GM12864 (cell line): Measurements from ENCODE around the gene PARL.

Experiments
- DNase-seq: peaks from one replicate; pipeline ENCODE4 v3.0.0-alpha.2; 2011; ENCODE audit warnings: low read depth
- H3K4me3 ChIP-seq: 2 replicates; pipeline ENCODE4 v1.5.1; 2011; ENCODE audit warnings: mild to moderate bottlenecking, low read depth, low read length, control low read depth
- TF ChIP-seq, protein P1 (sequence below): IDR thresholded peaks from 2 replicates; pipeline ENCODE4 v1.5.1; 2011; ENCODE audit warnings: low read depth, mild to moderate bottlenecking, moderate library complexity, low read length, control low read depth, inconsistent platforms; ENCODE audit errors: missing control alignments

PARL gene

DNA sequence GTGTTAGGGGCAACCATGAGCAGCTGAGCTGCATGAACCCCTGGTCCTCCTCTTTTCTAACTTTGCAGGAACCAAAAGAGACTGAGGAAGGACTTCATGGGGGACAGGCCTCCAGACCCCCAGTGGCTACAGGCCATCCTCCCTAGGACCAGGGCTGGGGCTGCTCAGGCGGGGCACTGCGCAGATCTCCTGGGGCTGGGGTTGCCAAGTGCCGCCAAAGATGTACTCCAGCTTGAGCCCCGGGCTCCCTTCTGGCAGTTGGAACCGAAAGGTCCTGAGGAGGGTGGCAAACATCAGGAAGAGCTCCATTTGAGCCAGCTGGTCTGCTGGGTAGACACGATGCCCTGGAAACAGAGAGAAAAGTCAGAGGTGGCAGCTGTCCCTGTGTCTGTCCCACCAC, 11.1 kb upstream of the PARL start:
- TF ChIP-seq, protein P1, sequence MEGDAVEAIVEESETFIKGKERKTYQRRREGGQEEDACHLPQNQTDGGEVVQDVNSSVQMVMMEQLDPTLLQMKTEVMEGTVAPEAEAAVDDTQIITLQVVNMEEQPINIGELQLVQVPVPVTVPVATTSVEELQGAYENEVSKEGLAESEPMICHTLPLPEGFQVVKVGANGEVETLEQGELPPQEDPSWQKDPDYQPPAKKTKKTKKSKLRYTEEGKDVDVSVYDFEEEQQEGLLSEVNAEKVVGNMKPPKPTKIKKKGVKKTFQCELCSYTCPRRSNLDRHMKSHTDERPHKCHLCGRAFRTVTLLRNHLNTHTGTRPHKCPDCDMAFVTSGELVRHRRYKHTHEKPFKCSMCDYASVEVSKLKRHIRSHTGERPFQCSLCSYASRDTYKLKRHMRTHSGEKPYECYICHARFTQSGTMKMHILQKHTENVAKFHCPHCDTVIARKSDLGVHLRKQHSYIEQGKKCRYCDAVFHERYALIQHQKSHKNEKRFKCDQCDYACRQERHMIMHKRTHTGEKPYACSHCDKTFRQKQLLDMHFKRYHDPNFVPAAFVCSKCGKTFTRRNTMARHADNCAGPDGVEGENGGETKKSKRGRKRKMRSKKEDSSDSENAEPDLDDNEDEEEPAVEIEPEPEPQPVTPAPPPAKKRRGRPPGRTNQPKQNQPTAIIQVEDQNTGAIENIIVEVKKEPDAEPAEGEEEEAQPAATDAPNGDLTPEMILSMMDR, result no peak
- H3K4me3 ChIP-seq, result no peak overlapping the region
- DNase-seq, result no peak

DNA sequence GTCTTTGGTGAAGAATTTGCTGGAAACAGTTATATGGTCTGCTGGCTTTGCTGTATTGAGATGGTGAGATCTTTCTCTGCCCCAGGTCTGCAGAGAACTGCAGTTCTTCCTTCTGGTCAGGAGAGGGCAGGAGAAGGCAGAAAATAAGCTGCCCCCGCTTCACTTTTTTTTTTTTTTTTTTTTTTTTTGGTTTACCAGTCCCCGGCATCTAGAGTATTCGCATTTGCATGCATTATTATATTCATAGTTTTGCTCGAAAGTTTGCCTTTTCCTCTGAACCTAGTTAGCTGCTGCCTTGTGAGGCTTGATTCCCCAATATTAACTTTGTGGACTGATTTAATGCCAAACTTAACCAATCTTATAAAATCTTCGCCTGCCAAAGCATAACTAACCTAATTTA, 10.6 kb upstream of the PARL start:
- TF ChIP-seq, protein P1, result peak; percentile 85
- no peak for DNase-seq
- no peak overlapping the region for H3K4me3 ChIP-seq

DNA sequence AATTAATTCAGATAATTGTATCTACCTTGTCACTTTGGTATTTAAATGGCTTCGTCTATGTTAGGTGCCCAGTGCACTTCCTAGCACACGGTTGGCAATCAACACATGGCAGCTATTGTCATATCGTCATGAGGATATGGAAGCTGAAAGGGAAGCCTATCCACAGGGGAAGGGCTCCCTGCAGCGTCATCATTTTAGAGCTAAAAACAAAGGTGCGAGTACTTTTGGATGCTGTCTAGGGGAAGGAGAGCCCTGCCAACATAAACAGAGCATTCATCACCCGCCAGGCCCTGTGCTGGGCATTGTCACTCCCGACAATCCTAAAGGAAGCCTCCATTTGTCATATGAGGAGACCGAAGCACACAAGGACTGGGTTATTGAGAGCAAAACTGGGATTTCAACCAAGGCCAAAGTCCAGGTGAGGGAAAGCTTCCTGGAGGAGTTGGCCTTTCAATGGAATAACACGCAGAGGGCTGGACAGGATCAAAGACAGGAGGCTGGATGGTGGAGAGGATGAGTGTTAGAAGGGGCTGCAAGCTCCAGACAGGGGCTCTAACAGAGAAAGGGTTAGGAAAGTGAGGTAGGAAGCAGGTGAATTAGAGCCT, 8.0 kb upstream of the PARL start:
- DNase-seq, result no peak
- H3K4me3 ChIP-seq, result no peak overlapping the region
- TF ChIP-seq, protein P1, result no peak

DNA sequence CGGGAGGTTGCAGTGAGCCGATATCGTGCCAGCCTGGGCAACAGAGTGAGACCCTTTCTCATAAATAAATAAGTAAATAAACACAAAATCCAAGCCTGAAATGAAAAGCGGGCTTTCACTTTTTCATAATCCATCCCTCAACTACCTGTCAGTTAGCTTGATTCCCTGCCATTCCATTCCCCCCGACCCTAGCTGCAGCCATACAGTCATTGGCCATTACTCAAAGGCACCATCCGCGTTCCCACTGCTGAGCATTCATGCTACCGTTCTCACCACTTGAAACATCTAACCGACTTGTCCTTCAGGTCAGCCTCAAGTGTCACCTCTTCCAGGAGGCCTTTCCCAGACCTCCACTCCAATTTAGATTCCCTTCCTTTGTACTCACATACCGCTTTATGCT, 1.1 kb upstream of the PARL start:
- TF ChIP-seq, protein P1, result no peak
- H3K4me3 ChIP-seq, result no peak overlapping the region
- DNase-seq, result no peak

DNA sequence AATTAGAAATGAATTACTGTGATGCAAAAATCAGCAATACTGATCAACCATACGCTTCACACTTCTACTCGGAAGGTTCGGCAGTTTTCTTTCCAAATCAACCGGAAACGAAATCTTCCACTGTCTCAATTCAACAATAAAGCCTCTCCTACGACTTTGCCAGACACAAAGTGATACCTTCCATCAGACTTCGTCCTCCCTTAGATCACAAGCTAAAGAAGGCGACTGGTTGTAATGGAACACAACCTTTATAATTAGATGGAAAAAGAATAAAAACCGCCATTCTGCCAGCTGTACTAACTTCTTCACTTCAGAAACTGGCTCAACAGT, 618 bp downstream of the PARL start:
- peak overlapping the region; percentile 78 for H3K4me3 ChIP-seq
- no peak for DNase-seq
- TF ChIP-seq, protein P1, result no peak

DNA sequence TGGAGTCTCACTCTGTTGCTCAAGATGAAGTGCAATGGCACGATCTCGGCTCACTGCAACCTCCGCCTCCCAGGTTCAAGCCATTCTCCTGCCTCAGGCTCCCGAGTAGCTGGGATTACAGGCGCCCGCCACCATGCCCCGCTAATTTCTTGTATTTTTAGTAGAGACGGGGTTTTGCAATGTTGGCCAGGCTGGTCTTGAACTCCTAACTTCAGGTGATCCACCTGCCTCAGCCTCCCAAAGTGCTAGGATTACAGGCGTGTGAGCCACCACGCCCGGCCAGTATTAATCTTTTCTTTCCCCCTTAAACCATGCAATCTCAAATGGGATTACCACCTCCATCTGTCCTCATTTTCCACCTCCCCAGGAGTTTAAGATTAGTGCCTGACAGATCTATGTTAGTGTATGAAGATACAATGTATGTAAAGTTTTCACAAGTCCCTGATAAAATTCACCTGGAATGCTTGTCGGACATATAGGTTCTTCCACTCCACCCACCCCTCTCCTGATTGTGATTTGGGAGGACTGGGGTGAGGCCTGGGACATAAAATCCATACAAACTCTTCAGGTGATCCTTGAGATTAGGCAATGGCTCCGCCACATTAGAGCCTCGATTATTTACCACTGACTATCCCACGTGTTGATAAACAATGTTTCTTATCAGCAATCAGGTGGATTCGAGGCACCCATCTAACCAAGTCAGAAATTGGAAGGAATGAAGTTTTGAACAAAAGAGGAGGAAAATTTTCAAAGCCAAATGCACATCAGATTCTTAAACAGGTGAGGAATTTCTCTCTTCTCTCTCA, 1.2 kb downstream of the PARL start:
- DNase-seq, result no peak
- TF ChIP-seq, protein P1, result no peak
- H3K4me3 ChIP-seq, result peak overlapping the region; percentile 78

DNA sequence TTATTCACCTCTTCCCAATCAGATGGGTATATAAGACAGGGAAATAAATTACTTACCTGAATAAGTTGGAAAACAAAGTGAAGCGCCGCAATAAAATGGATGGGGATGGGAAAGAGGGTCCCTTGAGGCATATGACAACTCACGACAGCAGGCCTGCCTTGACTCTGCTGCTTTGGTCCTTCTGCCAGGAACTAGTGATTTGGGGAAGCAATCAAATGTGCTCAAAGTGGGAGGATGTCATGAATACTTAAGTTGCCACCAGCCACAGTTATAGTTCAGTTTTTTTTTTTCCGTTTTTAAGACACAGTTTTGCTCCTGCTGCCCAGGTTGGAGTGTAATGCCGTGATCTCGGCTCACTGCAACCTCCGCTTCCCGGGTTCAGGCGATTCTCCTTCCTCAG, 4.6 kb downstream of the PARL start:
- no peak overlapping the region for H3K4me3 ChIP-seq
- TF ChIP-seq, protein P1, result no peak
- no peak for DNase-seq
